GM18520 (cell line): ENCODE data around the gene OPA3.

Experiments used
- ATAC-seq: cut with Tn5 transposase; IDR thresholded peaks from one replicate; pipeline ENCODE4 v1.9.1; 2021; ENCODE audit not compliant: unreplicated experiment

The OPA3 gene

DNA sequence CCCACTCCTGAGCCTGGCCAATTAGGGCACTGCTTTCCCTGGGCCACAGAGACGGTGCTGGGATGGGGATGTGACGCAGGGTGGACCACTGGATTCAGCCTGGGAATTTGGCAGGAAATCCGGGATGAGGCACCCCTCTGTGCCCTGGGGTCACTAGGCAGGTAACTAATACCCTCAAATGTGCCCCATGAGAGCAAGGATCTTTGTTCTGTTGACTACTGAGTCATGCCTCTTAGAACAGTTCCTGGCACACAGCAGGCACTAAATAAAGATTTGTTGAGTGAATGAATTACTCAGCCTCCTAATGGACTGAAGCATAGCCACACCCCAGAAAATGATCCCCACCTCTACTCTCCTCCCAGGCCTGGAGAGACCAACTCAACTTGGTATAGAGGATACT is 15.9 kb downstream of the OPA3 start:
- ATAC-seq: no peak

DNA sequence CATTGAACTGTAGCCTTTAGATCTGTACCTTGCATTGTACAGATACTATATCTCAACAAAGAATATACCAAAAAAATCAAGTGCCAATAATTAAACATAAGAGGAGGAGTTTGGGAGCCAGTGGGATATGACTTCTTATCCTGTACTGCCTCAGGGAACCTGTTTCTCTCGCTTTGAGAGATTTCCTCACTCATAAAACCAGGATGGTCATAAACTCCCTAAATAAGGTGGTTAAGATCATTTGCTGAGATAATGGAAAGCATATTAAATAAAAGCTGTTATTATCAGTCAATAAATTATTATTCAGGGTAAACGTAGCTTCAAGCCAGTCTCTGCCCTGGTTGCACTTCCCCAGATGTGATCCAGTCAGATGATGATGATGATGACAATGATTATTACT is 17.0 kb downstream of the OPA3 start:
- no peak for ATAC-seq

DNA sequence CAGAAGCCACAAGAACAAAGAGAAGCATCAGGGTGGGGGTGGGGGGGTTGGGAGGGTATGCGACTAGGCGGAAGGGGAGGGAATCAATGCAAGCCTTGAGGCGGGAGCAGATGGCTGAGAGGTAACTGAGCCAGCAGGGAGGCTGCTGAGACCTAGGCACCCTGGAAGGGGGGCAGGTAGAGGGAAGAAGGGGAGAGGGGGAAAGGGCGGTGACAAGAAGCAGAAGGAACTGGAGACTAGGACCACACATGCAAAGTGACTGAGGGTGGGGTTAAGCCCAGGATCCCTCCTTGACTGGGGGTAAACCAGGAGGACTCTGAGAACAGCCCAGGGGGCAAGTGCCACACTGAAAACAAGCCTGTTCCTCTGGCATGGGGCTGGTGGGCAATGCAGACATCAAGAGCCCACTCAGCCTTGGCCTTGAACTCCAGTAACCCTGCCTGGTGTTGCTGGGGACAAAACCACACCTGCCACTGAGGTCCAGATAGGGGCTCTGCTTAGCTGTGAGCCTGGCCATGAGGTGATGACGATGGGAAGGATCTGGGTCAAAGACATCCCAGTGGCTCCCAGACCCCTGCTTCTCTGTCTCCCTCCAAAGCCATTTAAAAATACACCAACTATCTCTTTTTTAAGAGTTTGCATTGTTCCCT is 20.3 kb downstream of the OPA3 start:
- no peak for ATAC-seq

DNA sequence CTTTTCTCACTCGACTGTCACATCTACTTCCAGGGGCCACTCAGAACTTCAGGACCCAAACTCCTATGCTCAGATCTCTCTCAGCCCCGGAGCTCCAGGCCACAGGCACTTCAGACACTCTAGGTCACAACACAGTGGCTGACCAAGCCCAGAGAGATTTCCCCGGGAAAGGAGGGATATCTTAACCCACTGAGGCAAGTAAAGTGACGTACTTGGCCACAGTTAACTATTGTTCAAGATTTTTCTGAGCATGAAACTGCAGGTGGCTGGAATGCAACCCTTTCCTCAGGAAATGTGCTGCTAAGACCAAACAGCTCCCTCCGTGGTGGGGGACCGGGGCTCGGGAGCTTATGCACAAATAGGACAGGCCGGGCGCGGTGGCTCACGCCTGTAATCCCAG is 23.9 kb downstream of the OPA3 start:
- ATAC-seq: no peak

DNA sequence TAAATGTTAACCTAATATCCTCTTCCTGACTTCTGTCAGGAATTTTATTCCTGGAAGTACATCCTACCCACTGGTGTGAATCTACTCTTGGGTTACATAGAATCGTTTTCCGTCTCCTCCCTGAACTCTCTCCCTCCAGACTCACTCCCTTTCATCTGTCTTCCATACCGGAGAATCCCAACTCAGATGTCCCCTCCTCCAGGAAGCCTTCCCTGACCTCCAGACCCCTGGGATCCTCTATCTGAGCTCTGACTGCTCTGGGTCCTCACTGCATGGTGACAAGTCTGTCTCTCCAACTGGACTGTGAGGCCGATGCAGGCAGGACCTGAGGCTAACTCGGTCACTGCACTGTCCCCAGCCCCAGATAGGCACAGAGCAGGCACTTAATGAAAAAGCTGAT is 24.6 kb downstream of the OPA3 start:
- no peak for ATAC-seq

DNA sequence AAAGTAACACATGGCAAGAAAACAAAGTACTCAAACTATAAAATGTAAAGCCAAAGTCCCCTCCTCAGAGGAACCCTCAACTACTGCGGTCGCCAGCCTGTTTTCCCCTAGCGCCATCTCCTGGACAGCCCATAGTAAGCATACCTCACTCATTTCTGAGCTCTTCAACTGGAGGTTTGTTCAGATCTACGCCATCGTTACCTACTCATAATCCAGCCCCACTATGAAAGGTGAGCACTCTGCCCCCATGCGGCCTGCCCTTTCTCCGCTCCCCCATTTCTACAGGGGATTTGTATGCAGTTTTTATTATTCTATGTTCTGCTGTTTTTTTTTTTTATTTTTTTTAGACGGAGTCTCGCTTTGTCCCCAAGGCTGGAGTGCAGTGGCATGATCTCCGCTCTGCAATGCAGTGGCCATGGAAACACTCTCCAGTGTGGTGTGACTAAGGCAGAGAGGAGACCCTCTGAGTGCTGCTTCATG is 26.2 kb downstream of the OPA3 start:
- no peak for ATAC-seq

DNA sequence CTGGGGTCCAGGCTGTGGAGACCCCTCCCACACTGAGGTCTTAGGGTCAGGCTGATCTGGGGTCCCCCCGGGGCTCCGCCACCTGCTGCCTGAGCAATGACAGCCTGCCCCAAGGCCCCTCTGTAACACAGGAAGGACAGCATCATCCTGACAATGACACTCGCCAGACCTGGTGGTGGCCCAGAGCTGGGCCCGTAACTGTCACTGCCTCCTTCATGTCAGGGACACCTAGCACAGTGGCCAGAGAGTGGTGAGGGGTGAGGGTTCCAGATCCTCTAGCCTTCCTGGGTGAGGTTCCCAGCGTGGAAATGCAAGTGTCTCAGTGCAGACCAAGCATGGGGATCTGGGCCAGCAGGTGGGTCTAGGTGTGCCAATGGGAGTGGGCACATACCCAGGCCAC is 27.8 kb downstream of the OPA3 start:
- ATAC-seq: no peak

DNA sequence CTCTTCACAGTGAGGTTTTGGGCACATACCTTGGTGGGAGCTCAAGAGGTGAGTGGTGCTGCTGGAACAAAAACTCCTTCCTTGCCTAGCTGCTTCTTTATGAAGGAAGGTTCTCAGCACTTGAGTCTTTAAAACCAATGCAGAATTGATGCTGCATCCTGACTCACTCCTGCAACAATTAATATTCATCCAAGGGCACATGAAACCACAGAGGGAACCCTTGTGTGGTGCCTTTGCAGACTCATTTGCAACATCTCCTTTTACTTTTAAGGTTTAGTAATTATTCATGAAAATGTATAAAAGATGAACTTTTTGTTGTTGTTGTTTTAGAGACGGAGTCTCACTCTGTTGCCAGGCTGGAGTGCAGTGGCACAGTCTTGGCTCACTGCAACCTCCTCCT is 30.1 kb downstream of the OPA3 start:
- no peak for ATAC-seq

DNA sequence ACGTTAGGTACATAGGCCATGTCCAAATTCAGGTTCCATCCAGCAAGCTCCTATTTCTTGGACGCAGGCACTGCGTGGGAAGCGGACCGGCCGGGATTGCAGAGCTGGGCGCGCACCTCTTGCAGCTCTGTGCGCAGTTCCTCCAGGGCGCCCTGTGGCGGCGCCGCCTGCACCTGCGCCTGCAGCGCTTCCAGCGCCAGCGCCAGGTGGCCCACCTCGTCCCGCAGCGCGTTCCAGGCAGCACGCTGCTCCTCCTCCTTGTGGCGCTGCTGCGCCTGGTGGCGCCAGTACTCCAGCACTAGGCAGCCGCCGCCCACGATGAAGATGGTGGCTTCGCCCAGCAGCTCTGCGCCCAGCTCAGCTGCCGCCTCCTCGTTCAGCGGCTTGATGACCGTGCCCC is 31.1 kb downstream of the OPA3 start:
- no peak for ATAC-seq

DNA sequence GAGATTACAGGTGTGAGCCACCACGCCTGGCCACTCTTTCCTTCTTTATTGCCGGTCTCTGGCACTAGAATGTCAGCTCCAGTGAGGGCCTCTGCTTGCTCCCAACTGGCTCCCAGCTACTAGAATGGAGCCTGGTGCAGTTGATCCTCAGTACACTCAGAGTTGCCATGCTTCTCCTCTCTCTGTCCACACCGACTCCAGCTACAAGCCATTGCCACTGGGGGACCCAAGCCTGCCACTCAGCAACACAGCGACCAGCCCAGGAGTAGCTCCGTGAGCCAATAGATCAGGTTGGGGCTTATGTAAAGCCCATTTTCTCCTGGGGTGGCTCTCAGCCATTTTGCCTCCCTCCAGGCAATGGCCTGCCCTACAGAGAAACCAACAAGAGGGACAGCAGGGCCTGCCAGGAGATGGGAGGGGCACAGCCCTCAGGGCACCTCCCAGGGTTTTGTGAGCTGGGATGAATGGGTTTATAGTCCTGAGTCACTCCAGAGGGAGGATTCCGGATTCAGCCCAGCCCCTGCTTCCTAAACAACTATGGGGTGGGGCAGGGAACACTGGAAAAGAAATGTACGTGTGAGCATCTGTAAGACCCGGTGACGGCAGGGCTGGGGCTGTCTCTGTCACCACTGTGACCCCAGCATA is 36.5 kb downstream of the OPA3 start:
- ATAC-seq: no peak

DNA sequence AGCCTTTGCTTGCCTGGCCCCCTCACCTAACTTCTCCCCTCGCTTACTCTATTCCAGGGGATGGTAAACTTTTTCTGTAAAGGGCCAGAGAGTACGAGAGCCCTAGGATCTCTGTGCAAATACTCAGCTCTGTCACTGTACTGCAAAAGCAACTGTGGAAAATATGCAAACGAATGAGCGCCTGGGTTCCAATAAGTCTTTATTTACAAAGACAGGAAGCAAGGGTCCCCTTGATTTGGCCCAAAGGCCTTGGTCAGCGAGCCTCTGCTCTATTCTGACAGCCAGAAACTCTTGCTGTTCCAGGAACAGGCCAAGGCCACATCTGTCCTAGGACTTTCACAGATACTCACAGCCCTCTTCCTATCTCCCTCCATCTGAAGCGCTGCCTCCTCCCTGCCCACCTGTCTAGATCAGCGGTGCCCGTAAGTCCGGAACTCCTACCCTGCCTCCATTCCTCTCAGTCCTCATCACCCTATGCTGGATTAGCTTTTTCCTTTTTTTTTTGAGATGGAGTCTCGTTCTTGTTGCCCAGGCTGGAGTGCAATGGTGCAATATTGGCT is 37.3 kb downstream of the OPA3 start:
- no peak for ATAC-seq

DNA sequence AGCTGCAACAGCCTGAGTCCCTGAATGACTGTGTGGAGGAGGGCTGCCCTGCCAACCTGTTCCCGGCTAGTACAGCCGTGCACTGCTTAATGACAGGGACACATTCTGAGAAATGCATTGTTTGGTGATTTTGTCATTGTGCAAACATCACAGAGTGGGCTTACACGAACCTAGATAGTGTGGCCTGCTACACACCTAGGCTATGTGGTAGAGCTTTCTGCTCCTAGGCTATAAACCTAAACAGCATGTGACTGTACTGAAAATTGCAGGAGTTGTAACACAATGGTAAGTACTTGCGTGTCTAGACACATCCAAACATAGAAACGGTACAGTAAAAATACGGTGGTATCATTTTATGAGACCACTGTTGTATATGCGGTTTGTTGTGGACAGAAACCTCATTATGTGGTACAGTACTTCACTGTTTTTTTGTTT is 42.4 kb downstream of the OPA3 start:
- no peak for ATAC-seq

DNA sequence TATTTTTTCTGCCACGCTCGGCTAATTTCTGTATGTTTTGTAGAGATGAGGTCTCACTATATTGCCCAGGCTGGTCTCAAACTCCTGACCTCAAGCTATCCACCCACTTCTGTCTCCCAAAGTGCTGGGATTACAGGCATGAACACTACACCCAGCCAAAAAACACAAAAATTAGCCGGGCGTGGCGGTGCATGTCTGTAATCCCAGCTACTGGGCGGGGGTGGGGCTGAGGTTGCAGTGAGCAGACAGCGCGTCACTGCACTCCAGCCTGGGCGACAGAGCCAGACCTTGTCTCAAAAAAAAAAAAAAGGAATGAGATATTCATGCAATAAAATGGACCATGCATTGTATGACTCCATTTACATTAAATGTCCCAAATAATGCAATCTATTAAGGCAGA is 45.1 kb downstream of the OPA3 start:
- no peak for ATAC-seq

DNA sequence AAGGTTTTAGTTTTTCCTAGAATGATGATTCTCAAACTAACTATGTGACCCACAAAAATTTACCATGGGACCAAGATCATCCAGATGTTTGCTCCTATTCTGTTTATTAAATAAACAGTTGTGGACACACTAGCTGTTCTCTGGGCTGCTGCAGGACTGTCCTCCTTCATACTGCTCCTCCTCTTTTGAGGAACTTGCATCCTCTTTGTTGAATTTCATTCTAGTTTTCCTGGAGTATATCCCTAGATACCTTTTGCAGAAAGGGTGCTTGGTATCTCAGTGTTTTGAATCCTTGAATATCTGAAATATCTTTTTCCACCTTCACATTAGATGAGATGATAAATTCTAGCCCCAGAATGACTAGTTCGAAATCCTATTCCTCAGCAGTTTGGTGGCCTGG is 53.3 kb downstream of the OPA3 start:
- no peak for ATAC-seq

DNA sequence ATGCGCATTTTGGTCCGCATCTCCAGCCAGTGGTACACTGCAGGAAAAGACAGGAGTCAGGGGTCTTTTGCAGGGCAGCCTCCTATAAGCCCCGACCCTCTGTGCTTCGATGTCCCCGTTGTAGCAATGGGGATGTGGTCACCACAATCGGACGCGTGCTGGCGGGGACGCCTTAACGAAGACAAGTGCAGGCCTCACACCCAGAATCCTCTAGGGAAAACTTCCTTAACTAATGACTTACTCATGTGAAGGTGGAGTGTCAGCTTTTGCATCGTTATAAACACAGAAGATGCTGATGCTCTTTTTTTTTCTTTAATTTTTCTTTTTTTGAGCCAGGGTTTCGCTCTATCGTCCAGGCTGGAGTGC is 55.2 kb downstream of the OPA3 start:
- no peak for ATAC-seq

DNA sequence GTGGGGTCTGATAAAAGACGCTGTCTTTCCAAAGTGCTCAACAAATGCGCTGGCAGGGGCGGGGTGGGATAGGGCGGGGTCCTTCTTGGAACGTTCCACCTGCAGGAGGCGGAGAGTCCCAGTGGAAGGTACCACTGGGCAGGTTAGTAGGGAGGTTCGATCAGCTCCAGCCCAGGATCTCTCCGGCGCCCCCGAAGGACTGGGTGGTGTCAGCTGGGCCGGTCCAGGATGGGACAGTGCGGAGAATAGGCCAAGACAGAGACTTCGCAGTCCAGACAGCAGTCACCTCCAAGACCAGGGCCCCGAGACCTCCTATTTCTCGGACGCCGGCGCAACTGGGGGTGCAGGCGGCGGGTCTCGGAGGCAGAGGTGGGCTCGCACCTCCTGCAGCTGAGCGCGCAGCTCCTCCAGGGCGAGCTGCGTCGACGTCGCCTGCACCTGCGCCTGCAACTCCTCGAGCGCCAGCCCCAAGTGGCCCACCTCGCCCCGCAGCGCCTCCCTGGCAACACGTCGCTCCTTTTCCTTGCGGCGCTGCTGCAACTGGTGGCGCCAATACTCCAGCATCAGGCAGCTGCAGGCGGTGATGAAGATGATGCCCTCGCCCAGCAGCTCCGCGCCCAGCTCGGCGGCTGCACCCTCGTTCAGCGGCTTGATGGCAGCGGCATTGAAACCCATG is 55.7 kb downstream of the OPA3 start:
- no peak for ATAC-seq

DNA sequence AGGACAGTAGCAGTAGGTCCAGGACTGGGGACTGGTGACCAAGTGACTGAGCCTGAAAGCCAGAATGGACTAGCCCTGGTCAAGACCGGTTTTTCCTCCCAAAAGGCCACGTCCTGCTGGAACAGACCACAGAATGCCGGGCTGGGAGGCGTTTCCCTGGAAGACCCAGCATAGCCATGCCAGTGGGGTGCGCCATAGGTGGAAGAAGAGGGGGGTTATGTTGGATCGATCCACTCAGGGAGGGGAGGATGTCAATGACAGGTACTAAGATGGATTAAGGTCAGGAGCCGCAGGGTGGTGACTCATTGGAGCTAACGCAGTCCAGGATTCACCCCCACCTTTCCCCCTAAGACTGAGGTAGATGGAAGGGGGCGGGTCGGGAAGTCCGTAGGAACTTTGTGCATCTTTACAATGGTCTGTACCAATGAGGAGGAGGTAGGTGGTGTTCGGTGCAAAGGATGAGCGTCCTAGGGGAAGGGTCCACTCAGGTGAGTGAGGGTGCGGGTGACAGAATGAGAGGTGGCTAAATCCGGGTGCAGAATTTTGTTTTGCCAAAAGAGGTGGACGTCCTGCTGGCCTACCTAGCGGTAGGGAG is 56.4 kb downstream of the OPA3 start:
- no peak for ATAC-seq

DNA sequence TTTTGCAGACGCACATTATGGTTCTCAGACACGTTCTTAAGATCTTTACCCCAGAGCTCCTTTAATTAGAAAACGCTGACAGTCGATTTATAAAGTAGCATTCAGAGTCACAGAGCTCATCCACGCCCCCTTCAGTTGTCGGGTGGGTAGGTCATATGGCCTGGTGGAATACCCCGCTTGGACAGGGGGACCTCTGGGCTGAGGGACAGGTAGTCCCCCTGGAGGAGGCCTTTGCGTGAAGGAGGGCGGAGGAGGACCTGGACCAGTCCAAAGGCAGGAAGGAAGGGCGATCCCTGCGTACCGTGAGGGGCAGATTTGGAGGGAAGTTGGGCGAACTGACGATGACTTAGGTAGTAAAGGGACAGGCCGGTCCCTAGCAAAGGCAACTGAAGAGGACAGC is 56.9 kb downstream of the OPA3 start:
- ATAC-seq: no peak

DNA sequence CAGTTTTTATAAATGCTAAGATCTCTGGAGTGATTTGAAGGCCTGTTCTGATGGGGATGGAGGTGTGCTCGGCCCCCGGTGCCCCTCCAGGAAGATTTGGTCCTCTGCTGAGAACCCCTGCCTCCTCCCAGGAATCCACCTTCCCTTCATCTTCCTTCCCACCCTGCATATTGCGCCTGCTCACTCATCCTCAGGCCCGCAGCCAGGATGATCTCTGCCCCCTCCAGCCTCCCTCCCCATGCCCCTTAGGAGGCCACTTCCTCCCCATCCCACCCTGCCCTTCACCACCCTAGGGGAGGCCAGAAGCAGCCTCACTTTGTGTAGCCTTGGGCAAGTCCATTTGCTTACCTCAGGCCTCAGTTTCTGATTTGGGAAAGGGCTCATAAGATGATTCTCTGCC is 57.6 kb downstream of the OPA3 start:
- ATAC-seq: no peak

DNA sequence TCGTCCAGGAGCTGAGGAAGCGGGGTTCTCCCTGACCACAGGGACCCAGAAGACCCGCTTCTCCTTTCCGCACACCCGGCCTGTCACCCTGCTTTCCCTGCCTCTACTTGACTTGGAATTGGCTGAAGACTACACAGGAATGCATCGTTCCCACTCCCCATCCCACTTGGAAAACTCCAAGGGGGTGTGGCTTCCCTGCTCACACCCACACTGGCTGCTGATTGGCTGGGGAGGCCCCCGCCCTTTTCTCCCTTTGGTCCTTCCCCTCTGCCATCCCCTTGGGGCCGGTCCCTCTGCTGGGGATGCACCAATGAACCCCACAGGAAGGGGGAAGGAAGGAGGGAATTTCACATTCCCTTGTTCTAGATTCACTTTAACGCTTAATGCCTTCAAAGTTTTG is 58.5 kb downstream of the OPA3 start:
- no peak for ATAC-seq

DNA sequence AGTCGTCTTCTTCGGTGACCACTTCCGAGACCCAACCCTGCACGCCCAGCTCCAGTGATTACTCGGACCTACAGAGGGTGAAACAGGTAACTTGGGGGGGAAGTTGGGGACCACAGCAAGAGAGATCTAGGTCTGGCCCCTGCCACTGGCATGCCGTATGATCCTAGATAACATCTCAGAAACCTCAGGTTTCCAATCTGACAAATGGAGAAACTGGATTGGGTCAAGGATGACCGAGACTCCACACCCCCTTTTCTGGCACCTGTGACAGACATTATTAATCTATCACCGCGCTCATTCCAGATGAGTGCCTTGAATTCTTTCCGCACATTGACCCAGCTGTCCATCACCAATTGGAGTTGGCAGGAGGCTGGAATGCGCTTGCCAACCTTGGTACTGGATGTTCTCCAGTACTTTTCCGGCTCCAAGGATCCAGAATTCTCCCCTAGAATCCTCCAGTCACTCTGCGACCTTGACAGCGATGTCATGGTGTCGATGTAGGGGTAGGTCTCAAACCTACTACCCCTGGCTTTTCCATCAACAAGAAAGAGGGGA is 60.0 kb downstream of the OPA3 start:
- no peak for ATAC-seq
